HG02885 (cell line): ENCODE data around the gene RND1.
"Not testable (repeated sequence)": the region's sequence is repeated elsewhere in the genome, so short reads cannot be mapped to it uniquely, and the experiment has no call there.

Experiments used
- ATAC-seq: cut with Tn5 transposase; IDR thresholded peaks from one replicate; pipeline ENCODE4 v1.9.1; 2021; ENCODE audit warnings: mild to moderate bottlenecking; ENCODE audit not compliant: unreplicated experiment, poor library complexity

RND1 gene

GRCh38 chr12:48869191-48869590 lies 3.5 kb upstream of the RND1 start:
- ATAC-seq, result no peak

GRCh38 chr12:48868451-48868850 lies 2.8 kb upstream of the RND1 start:
- ATAC-seq, result no peak

- peak; percentile 29 for ATAC-seq
Measured at GRCh38 chr12:48866052-48866711, 512 bp upstream of the RND1 start.

- ATAC-seq, result no peak
Measured at GRCh38 chr12:48863291-48863690, 2.4 kb downstream of the RND1 start.

- ATAC-seq, result no peak
Measured at GRCh38 chr12:48862760-48863159, 2.9 kb downstream of the RND1 start.

- no peak for ATAC-seq
Measured at GRCh38 chr12:48861111-48861510, 4.6 kb downstream of the RND1 start.

GRCh38 chr12:48860236-48860635 lies 5.4 kb downstream of the RND1 start:
- not testable (repeated sequence) for ATAC-seq

GRCh38 chr12:48859607-48860006 lies 6.1 kb downstream of the RND1 start:
- ATAC-seq, result no peak

GRCh38 chr12:48858043-48858442 lies 7.6 kb downstream of the RND1 start:
- no peak for ATAC-seq

GRCh38 chr12:48857278-48857994 lies 8.2 kb downstream of the RND1 start:
- ATAC-seq, result peak; percentile 58

- no peak for ATAC-seq
Measured at GRCh38 chr12:48856379-48856778, 9.3 kb downstream of the RND1 start.

GRCh38 chr12:48854932-48855331 lies 10.7 kb downstream of the RND1 start:
- ATAC-seq, result not testable (repeated sequence)

GRCh38 chr12:48854488-48854887 lies 11.2 kb downstream of the RND1 start:
- ATAC-seq, result no peak

- peak; percentile 11 for ATAC-seq
Measured at GRCh38 chr12:48852734-48853688, 12.7 kb downstream of the RND1 start.

- ATAC-seq, result peak; percentile 96
Measured at GRCh38 chr12:48851883-48852733, 13.6 kb downstream of the RND1 start, which contains the start of gene DDX23. Gene DDX23, minus strand, starts transcription at chr12:48852163. Its CDS starts 6,381 bp downstream, at chr12:48845782.

- ATAC-seq, result not testable (repeated sequence)
Measured at GRCh38 chr12:48842021-48842420, 23.6 kb downstream of the RND1 start.

GRCh38 chr12:48838048-48838447 lies 27.6 kb downstream of the RND1 start:
- ATAC-seq, result no peak

- no peak for ATAC-seq
Measured at GRCh38 chr12:48832321-48833060, 33.2 kb downstream of the RND1 start.

- no peak for ATAC-seq
Measured at GRCh38 chr12:48831257-48831656, 34.4 kb downstream of the RND1 start.
